NCI-H2081 (cell line): ENCODE results near the gene OAS1.

Experiments used
- DNase-seq, 2 experiments: peaks; one replicate each; lab custom pipeline; 2025; lab: John Stamatoyannopoulos, UW

The OAS1 gene

DNA sequence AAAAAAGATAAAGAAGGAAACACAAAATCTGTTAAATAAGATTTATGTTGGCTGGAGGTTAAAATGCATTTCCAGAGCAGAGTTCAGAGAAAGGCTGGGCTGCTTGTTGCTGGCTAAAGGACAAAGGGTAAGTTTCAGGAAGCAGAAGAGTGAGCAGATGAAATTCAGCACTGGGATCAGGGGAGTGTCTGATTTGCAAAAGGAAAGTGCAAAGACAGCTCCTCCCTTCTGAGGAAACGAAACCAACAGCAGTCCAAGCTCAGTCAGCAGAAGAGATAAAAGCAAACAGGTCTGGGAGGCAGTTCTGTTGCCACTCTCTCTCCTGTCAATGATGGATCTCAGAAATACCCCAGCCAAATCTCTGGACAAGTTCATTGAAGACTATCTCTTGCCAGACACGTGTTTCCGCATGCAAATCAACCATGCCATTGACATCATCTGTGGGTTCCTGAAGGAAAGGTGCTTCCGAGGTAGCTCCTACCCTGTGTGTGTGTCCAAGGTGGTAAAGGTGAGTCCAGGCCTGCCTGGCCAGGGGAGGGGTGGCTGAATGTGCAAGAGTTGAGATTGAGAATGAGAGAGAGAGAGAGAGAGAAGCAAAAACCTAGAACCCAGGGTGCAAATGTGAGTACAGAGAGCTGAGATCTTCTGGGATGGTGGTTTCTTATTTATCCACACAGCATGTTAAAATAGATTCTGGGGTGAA, at the start of gene OAS1:
Gene OAS1 (plus strand): TSS at position 251 of the 703 bp plus-strand sequence. CDS start 78 bp downstream, at position 329.
- DNase-seq = no peak

DNA sequence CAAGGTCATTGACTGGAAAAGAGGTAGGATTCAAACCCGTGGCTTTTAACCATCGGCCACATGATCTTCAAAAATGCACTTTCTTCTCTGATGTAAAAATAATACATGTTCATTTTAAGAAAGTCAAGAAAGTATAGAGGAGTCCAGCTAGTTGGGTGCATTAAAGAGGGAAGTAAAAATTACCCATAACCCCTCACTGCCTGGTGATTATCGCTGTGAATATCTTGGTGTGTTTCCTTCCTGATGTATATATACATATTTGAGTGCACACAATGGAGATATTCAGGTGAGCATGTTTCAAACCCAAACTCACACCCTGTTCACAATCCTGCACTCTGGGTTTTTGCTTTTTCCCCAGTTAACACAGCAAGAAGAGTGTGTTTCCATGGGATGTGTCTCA, 47.5 kb upstream of the OAS1 start:
- DNase-seq = no peak

DNA sequence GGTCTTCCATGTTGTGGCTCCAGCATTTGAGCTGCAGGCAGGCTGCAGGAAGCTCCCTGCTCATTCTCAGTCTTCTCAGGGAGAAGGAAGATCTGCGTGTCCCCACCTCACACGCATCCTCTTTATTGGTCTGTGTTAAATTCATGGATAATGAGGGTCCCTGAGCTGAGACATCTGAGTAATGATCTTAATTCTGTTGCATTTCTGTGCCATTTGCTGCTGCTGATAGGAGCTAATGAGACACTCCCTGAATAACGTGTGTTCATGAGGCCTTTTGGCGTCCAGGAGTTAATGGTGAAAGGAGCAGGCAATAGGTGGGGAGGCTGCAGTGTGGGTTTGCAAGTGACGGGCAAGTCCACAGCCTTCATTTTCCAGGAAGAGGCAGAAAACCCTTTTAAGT, 46.6 kb upstream of the OAS1 start:
- DNase-seq = no peak

- DNase-seq = no peak
These were observed 45.5 kb upstream of the OAS1 start for GRCh38 chr12:112861284-112861683.

- DNase-seq = no peak
These were observed 44.0 kb upstream of the OAS1 start for GRCh38 chr12:112862636-112863290.

- no peak for DNase-seq
These were observed 38.2 kb upstream of the OAS1 start for GRCh38 chr12:112868459-112869041.

DNA sequence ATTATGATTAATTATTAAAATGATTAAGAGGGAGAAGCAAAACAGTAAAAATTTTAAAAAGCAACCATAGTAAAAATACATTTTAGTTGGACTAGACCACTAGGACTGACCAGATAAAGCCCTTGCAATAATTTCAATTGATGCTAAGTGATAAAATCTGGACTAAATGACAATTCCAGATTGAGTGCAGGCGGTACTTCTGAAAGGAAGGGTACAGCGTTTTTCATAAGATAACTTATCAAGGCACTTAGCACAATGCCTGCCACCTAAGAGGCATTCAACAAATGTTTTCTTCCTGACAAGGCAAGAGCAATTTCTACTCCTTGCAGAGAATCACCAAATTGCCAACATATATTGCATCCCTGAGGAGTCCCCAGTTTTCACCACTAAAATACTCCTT, 37.7 kb upstream of the OAS1 start:
- no peak for DNase-seq

DNA sequence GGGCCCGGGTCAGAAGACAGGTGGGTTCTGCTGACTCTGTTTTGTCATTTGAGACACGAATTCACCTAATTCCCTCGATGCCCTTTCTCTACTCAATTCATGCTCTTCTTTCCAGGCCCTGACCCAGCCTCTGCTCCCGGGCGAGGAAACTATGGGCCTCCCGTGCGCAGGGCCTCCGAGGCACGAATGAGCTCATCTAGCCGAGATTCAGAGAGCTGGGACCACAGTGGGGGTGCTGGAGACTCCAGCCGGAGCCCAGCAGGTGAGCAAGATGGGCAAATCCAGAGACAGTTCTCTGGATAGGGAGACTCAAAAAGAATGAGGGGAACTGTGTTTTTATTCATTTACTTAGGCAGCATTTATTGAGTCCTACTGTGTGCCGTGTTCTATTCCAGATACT, 37.0 kb upstream of the OAS1 start:
- DNase-seq = no peak

- no peak for DNase-seq
These were observed 36.3 kb upstream of the OAS1 start for GRCh38 chr12:112870267-112870980.

DNA sequence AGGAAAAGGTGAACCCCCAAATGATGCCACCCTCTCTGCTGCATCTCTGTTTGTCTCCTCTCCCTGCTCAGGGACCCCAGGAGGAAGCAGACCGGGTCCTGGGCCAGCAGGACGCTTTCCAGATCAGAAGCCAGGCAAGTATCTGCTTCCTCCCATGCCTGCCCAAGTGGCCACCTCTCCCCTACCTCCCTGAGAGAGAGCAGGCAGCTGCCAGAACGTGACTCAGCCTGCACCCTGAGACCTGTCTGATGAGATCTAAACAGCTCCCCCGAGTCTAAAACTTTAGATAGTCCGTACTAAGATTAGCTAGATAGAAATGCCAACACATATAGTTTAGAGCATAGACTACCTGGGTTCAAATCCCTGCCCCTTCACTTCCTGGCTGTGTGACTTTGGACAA, 31.2 kb upstream of the OAS1 start:
- no peak for DNase-seq

DNA sequence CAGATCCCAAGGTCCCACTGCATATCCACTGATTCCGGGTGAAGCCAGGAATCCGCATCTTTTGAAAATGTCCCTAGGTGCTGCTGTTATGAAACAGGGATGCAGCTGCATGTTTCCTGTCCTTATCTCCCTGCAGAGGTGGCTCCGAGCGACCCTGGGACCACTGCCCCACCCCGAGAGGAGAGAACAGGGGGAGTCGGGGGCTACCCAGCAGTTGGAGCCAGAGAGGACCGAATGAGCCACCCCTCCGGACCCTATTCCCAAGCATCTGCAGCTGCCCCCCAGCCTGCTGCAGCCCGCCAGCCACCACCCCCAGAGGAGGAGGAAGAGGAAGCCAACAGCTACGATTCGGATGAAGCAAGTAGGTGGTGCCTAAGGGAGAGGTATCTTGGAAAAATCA, 30.3 kb upstream of the OAS1 start:
- no peak for DNase-seq

DNA sequence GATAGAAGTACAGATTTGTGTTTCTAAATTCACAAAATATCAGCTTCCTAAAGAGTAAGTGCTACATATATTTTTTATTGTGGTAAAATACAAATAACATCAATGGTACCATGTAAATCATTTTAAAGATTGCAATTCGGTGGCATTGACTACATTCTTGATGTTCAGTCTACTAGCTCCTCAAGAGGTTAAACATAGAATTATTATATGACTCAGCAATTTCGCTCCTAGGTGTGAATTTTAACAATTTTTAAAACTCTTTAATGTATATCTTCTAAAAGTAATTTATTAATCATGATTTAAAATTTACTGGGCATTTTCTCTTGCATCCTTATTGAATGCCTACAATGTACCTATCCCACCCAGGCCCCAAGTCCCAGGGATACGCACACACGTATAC, 29.8 kb upstream of the OAS1 start:
- DNase-seq = no peak

DNA sequence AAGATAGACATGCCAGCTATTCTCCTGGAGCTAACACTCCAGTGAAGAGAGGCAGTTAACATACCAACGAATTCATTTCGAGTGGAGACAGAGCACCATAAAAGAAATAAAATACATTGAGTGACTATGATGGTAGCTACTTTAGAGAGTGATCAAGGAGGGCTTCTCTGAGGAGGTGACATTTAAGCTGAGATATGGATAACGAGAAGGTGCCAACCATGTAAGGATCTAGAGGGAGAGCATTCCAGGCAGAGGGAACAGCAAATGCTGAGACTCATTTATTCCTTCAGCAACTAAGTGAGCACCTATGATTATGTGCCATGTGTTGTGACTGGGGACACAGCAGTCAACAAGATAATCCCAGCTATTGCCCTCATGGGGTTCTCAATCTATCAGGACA, 28.3 kb upstream of the OAS1 start:
- no peak for DNase-seq

GRCh38 chr12:112879191-112879705, 27.5 kb upstream of the OAS1 start:
- no peak for DNase-seq

GRCh38 chr12:112881602-112882001, 25.2 kb upstream of the OAS1 start:
- no peak for DNase-seq

DNA sequence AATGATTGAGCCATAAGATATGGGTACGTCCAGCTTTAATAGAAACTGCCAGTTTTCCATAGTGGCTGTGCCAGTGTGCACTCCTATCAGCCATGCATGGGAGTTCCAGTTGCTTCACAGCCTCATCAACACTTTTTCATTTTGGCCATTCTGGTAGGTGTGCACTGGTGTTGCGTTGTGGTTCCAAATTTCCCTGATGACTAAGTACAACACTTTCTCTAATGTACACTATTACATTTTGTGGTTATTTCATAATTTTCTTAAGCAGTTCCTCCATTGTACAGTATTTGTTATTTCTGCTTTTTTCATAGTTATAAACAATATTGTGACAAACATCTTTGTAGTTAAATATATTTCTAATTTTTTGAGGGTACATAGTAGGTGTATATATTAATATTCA, 21.5 kb upstream of the OAS1 start:
- DNase-seq = no peak

DNA sequence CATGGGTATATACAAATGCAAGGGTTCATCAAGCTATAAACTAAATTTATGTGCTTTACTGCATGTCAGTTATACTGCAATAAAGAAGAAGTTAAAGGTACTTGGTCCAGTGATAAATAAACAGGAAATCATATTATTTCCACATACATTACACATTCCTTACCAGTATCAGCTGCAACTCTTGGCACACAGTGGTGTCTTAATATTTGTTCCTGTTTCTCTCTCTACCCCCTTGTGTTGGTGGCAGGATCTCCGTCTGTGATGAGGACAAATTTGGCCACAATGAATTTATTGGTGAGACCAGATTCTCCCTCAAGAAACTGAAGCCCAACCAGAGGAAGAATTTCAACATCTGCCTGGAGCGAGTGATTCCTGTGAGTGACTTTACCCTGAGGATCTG, 19.2 kb upstream of the OAS1 start:
- no peak for DNase-seq

GRCh38 chr12:112891093-112892024, 15.4 kb upstream of the OAS1 start:
- no peak for DNase-seq

GRCh38 chr12:112892856-112893255, 13.9 kb upstream of the OAS1 start:
- no peak for DNase-seq

DNA sequence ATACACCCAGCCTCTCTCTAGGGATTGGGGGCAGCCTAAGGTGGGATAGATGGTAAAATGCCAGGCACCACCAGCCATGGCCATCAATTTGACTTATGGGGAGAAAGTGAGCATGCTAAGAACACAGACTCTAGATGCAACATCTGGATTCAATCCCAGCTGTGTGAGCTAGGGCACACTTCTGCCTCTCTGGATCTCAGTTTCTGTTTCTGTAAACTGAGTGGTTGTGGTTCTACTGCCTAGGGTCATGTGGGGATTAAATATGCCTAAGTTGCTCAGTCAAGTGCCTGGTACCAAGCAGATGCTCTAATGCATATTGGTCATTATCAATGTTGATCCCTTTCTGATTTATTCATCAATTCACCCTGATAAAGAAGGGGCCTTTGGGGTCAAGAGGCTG, 12.6 kb upstream of the OAS1 start:
- no peak for DNase-seq

DNA sequence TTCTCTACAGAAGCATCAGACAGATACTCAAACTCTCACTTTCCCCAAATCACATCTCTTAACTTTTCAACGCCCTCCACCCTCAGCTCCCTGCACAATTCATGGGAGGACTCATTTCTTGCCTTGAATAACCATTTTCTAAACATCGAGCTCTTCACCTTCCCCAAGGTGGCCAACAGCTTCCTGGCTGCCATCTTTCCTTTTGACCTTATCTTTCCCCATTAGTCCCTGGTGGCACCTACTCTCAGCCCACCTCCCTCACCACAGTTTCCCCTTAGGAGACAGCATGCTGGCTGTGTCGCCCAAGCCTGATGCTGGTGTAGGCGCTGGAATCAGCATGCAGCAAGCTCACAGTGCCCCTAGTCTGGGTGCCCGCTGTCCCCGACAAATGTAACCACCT, 8.4 kb upstream of the OAS1 start:
- DNase-seq = no peak
